Stimulated activated CD8-positive, alpha-beta memory T cell treated with anti-CD3 and anti-CD28 coated beads, Interleukin-7, amount 100 ng/mL, for 1 hour (primary cell): Measurements from ENCODE around the gene GFRA1.
"Not testable (repeated sequence)": the region's sequence is repeated elsewhere in the genome, so short reads cannot be mapped to it uniquely, and the experiment has no call there.

Experiments used
- DNase-seq, 2 donors: peaks; one replicate each; pipeline ENCODE4 v3.0.0-alpha.2; 2020; ENCODE audit warnings: low read depth in 2 of 2

GFRA1 gene

GRCh38 chr10:116197946-116198675 lies 74.9 kb downstream of the GFRA1 start:
- no peak for DNase-seq

- no peak for DNase-seq
Measured at GRCh38 chr10:116195583-116195982, 77.4 kb downstream of the GFRA1 start.

GRCh38 chr10:116195039-116195438 lies 78.0 kb downstream of the GFRA1 start:
- no peak for DNase-seq

DNA sequence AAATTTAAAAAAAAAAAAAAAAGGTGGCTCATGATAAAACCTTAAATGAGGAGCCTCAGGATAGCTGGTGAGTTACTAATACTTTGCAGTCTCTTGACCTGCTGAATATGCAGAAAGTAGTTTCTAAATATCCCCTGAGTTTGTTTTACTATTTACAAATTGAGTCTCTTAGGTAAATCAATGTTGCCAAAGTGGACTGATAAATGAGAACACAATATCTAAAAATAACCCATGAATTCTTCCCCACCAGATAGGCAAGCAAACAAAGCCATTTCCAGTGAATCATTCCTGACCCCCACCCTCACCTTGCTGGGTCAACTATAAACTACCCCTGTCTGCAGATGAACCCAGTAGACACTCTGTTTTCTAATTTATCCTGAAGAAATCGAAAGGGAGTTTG lies 78.9 kb downstream of the GFRA1 start:
- no peak for DNase-seq

- DNase-seq, result no peak
Measured at GRCh38 chr10:116190883-116191282, 82.1 kb downstream of the GFRA1 start.

GRCh38 chr10:116186273-116186672 lies 86.7 kb downstream of the GFRA1 start:
- no peak for DNase-seq

GRCh38 chr10:116185199-116185867 lies 87.7 kb downstream of the GFRA1 start:
- DNase-seq, result no peak

DNA sequence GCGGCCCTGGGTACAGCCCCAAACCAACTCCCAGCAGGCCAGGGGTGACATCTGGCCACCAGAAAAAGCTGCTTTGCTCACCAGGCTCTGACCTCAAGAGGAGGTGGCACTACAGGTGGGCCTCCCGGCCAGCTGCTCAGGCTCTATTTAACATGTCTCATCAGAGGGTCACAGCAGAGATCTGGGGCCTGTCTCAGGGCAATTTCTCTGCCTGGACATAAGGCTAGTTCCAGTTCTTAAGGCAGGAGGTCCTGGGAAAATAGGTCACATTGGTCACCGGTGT lies 88.6 kb downstream of the GFRA1 start:
- DNase-seq, result no peak

DNA sequence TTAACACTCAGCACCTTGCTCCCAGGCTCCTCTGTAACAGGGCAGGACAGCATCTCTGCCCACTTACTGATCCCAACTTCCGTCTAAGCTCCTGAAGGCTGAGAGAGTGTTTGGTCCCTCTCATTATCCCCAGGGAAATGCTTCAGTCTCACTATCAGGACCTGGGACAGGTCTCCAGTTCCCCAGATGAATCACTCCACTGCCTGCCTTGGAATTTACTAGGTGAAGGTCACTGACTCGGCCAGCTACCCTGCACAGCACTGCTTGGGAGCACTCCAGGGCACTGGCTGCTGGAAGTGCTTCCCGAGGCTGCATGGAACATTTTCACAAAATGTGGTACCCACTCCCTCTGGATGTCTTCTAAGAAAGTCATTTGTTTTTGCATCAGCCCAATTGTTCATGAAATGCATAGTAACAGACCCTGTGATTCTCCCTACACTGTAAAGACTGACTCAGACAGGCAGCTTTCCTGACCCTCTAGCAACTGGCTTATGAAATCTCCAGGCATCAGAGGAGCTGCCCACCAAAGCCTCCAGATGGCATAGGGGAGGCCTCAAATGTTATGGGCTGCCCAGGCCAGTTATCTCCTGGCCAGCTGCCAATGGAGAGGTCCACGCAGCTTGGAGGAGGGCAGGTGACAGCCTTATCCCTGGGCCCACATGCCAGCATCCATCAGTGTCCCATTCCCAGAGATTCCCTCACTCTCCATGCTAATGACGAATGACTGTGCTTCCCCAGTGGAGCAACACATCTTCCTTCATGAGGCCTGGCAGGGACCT lies 89.1 kb downstream of the GFRA1 start:
- no peak for DNase-seq

GRCh38 chr10:116182426-116182825 lies 90.6 kb downstream of the GFRA1 start:
- no peak for DNase-seq

GRCh38 chr10:116178086-116178605 lies 94.9 kb downstream of the GFRA1 start:
- DNase-seq, result no peak

DNA sequence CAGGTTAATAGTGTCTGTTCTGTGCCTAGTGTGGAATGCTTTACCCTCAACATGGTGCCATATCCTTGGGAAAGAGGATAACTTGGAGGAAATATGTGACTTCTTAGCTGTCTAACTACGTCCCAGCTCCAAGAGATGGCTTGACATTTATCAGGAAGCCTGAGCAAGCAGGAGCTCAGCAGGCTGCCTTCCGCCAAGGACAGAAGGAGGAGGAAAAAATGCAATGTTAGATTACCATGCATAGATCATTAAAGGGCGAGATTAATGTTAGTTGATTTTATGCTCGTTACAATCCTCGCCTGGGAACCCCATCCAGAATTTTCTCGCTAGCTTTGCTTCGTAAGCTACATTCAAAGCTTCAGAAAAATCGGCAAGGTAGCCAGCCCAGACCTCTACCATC lies 97.8 kb downstream of the GFRA1 start:
- no peak for DNase-seq

DNA sequence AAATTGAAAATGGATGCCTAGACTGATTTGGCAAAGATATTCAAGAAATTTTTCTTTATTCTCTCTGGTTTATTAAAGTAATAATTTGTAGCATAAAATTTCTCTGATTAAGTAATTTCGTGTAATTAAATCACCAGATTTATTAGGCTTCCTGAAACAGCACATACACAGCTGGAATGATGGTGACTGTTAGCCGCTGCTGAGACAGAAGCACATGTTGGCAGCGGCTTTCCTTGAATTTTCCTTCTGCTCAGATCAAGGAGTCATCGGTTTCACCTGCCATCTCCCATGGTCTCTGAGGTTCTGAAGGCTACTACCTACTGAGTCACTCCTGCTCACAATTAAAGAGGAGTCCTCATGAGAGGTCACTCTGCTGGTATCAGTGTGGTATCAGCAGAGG lies 101.5 kb downstream of the GFRA1 start:
- no peak for DNase-seq

- DNase-seq, result no peak
Measured at GRCh38 chr10:116170815-116171250, 102.2 kb downstream of the GFRA1 start.

- DNase-seq, result no peak
Measured at GRCh38 chr10:116169782-116170445, 103.1 kb downstream of the GFRA1 start.

DNA sequence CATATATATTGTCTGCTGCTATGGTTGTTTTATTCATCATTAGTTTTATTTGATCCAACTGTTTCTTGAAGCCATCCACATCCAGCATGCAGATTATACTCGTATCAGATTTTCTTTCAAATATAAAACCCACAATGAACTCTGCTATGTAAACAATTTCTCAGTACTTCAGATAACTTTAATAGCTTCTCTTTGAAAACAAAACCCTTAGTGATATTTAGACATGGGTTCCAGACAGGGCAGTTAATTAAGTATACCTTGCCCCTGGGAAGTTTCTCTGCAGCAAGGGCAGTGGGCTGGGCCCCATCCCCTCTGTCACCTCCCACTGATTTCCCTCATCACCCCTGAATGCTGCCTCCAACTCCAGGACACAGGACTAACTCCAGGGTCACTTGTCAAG lies 104.3 kb downstream of the GFRA1 start:
- no peak for DNase-seq

DNA sequence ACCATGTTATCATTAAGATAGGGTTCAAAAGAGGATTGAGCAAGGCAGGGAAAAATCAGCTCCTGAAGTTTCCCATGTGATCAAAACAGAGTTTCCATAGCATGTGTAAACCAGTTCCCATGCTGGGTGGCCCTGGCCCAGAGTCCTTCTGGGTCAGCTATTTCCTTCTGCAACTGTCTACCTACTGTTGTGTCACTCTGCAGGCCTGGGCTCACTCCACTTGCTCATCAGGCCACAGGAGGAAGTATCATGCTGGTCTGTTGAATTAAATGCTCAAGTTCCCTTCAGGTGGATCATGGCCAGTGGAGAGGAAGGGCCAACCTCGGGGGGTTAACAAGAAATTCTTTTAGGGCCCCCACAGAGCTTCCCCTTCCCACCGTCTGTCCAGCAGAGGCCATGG lies 104.7 kb downstream of the GFRA1 start:
- DNase-seq, result no peak

- DNase-seq, result not testable (repeated sequence)
Measured at GRCh38 chr10:116165941-116166340, 107.1 kb downstream of the GFRA1 start.

- DNase-seq, result no peak
Measured at GRCh38 chr10:116164291-116164690, 108.7 kb downstream of the GFRA1 start.

DNA sequence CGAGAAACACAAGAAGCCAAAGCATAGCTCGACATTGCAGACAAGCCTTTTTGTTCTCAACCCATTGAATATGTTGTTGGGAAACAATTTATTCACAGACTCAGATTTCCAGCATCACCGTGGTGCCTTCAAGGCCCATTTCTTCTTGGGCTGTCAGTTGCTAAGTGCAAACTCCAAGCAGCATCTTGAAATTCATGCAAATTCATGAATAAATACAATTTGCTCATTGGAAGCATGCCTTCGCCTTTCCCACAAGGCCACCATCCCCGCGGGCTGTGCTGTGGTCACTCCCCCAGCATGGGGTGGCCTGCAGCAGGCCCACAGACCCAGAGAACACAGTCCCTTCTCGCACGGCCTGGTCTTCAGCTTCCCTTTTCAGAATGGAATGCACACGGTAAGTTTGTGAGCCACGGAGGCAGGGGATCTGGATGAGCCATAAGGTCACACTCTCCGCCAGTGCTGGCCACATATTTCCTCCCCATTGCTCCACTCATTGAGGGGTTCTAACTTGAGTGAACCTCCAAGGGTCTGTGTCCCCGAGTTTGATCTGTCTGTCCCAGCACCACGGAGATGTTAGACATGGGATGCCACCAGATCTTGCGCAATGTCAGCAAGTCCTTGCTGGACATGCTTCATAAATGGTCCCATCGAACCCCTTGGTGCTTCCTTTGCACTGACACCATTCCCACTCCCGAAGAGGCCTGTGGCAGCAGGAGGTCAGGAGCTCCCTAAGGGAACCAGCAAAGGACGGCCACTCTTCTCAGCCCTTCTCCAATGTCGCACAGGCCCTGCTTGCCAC lies 109.5 kb downstream of the GFRA1 start:
- DNase-seq, result no peak

- DNase-seq, result no peak
Measured at GRCh38 chr10:116162851-116163250, 110.2 kb downstream of the GFRA1 start.
